D721Med (cell line): Measurements from ENCODE around the gene HABP4.

ENCODE experiments used
- DNase-seq: peaks from one replicate; pipeline ENCODE4 v3.0.0; 2011; ENCODE audit warnings: low spot score; ENCODE audit not compliant: insufficient read length
- FAIRE-seq: peaks from 2 replicates; lab custom pipeline; 2011; peaks lifted over from hg19 to GRCh38; lab: Jason Lieb, UNC
- TF ChIP-seq, protein P1 (sequence below): IDR thresholded peaks from 2 replicates; pipeline ENCODE4 v1.5.1; 2012; ENCODE audit warnings: mild to moderate bottlenecking, control low read depth; ENCODE audit not compliant: insufficient read depth; ENCODE audit errors: missing control alignments

The HABP4 gene

GRCh38 chr9:96460470-96460869, 10.5 kb downstream of the HABP4 start:
- FAIRE-seq (no peak), DNase-seq (no peak)
- TF ChIP-seq, protein P1, sequence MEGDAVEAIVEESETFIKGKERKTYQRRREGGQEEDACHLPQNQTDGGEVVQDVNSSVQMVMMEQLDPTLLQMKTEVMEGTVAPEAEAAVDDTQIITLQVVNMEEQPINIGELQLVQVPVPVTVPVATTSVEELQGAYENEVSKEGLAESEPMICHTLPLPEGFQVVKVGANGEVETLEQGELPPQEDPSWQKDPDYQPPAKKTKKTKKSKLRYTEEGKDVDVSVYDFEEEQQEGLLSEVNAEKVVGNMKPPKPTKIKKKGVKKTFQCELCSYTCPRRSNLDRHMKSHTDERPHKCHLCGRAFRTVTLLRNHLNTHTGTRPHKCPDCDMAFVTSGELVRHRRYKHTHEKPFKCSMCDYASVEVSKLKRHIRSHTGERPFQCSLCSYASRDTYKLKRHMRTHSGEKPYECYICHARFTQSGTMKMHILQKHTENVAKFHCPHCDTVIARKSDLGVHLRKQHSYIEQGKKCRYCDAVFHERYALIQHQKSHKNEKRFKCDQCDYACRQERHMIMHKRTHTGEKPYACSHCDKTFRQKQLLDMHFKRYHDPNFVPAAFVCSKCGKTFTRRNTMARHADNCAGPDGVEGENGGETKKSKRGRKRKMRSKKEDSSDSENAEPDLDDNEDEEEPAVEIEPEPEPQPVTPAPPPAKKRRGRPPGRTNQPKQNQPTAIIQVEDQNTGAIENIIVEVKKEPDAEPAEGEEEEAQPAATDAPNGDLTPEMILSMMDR: no peak

- no peak for FAIRE-seq
- TF ChIP-seq, protein P1: no peak
- DNase-seq: no peak
Observed at GRCh38 chr9:96460882-96461281, 10.9 kb downstream of the HABP4 start.

- no peak for DNase-seq
- FAIRE-seq: no peak
- TF ChIP-seq, protein P1: no peak
Observed at GRCh38 chr9:96461336-96461735, 11.4 kb downstream of the HABP4 start.

DNA sequence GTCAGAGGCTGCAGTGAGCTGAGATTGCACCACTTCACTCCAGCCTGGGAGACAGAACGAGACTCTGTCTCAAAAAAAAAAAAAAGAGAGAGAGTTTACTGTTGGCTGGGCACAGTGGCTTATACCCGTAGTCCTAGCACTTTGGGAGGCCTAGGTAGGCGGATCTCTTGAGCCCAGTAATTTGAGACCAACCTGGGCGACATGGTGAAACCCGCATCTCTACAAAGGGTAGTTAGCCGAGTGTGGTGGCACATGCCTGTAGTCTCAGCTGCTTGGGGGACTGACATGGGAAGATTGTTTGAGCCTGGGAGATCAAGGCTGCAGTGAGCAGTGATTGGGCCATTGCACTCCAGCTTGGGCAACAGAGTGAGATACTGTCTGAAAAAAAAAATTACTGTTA, 12.6 kb downstream of the HABP4 start:
- no peak for DNase-seq
- no peak for FAIRE-seq
- TF ChIP-seq, protein P1: no peak

- no peak for FAIRE-seq
- TF ChIP-seq, protein P1: no peak
- no peak for DNase-seq
Observed at GRCh38 chr9:96464426-96464825, 14.5 kb downstream of the HABP4 start.

- DNase-seq (no peak), FAIRE-seq (no peak)
- TF ChIP-seq, protein P1: no peak
Observed at GRCh38 chr9:96467784-96468183, 17.8 kb downstream of the HABP4 start.

- no peak for FAIRE-seq
Observed at GRCh38 chr9:96476013-96476412, 26.0 kb downstream of the HABP4 start.

More at GRCh38 chr9:96476013-96476412, 26.0 kb downstream of the HABP4 start:
- no peak for DNase-seq
- TF ChIP-seq, protein P1: no peak
